GM18520 (cell line): ENCODE results near the gene FAM181A.
A peak's percentile ranks its signal among the peaks of the same experiment; 100 is the strongest.

ENCODE experiments used
- ATAC-seq: cut with Tn5 transposase; IDR thresholded peaks from one replicate; pipeline ENCODE4 v1.9.1; 2021; ENCODE audit not compliant: unreplicated experiment

Gene FAM181A

GRCh38 chr14:93928184-93929047 is 1.3 kb downstream of the FAM181A start:
- ATAC-seq, result no peak

- ATAC-seq, result no peak
Measured at GRCh38 chr14:93929048-93929535, 1.9 kb downstream of the FAM181A start.

- no peak for ATAC-seq
Measured at GRCh38 chr14:93929657-93930056, 2.5 kb downstream of the FAM181A start.

GRCh38 chr14:93930296-93930988 is 3.3 kb downstream of the FAM181A start:
- ATAC-seq, result no peak

GRCh38 chr14:93930989-93931307 is 3.8 kb downstream of the FAM181A start:
- no peak for ATAC-seq

GRCh38 chr14:93932642-93933041 is 5.5 kb downstream of the FAM181A start:
- ATAC-seq, result no peak

GRCh38 chr14:93935213-93935612 is 8.1 kb downstream of the FAM181A start:
- ATAC-seq, result no peak

GRCh38 chr14:93936245-93936644 is 9.1 kb downstream of the FAM181A start:
- no peak for ATAC-seq

- no peak for ATAC-seq
Measured at GRCh38 chr14:93936926-93937325, 9.8 kb downstream of the FAM181A start.

GRCh38 chr14:93937519-93937918 is 10.4 kb downstream of the FAM181A start:
- no peak for ATAC-seq

GRCh38 chr14:93938751-93939303 is 11.7 kb downstream of the FAM181A start:
- ATAC-seq, result no peak

GRCh38 chr14:93939304-93940229 is 12.4 kb downstream of the FAM181A start:
- ATAC-seq, result peak; percentile 90

GRCh38 chr14:93940437-93940836 is 13.3 kb downstream of the FAM181A start:
- no peak for ATAC-seq

- ATAC-seq, result no peak
Measured at GRCh38 chr14:93941293-93941910, 14.3 kb downstream of the FAM181A start.

- ATAC-seq, result no peak
Measured at GRCh38 chr14:93943052-93943451, 15.9 kb downstream of the FAM181A start.

GRCh38 chr14:93943930-93944329 is 16.8 kb downstream of the FAM181A start:
- no peak for ATAC-seq

- ATAC-seq, result no peak
Measured at GRCh38 chr14:93944348-93945069, 17.4 kb downstream of the FAM181A start.

GRCh38 chr14:93945070-93945399 is 17.9 kb downstream of the FAM181A start:
- no peak for ATAC-seq

GRCh38 chr14:93946104-93946503 is 19.0 kb downstream of the FAM181A start:
- no peak for ATAC-seq

GRCh38 chr14:93946541-93947090 is 19.5 kb downstream of the FAM181A start:
- no peak for ATAC-seq
